ENCODE measurements around the gene PRRC2A. TPM values are rescaled to one million over a fixed set of nuclear protein-coding genes. Genes with fewer than 3 reads are reported as not detected.

Gene PRRC2A
- total RNA-seq, 1 experiment from 2014 or later = 123 TPM

DNA sequence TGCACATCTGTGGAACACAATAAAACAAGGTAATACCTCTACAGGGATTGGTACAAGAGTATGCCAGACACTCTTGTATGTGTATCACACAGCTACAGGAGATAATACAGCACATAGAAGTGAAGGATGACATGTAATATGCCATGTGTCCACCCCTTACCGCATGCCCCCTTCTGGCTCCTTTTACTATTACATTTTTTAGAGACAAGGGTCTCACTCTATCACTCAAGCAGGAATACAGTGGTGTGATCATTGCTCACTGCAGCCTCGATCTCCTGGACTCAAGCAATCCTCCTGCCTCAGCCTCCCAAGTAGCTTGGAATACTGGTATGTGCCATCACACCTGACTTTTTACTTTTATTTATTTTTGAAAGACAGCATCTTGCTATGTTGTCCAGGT lies 23.5 kb upstream of the PRRC2A start:
- Histone ChIP-seq H3F3A (ENCODE audit: low read length, unreplicated experiment) (no peaks in the 10 kb centered on the region), H3K27ac (ENCODE audit: low read length) (no peak overlapping the region), H3K4me2 (ENCODE audit: low read length) (no peak overlapping the region), H3K9ac (ENCODE audit: low read length) (no peak overlapping the region), H3K4me3 (ENCODE audit: low read length) (no peak overlapping the region), H3K27me3 (ENCODE audit: low read length) (no peaks in the 10 kb centered on the region), H3K79me2 (ENCODE audit: low read length) (no peaks in the 10 kb centered on the region), H3K36me3 (ENCODE audit: low read depth, low read length) (no peaks in the 10 kb centered on the region), H3K9me3 (ENCODE audit: low read length) (no peaks in the 10 kb centered on the region), H3K4me1 (ENCODE audit: insufficient read depth, low read length) (no peaks in the 10 kb centered on the region), H2AFZ (ENCODE audit: low read length) (no peak overlapping the region), H4K20me1 (ENCODE audit: low read length) (no peaks in the 10 kb centered on the region), H3K9me2 (replicated peaks; ENCODE audit: low read length) (no peaks in the 10 kb centered on the region)
- no peak for TF ChIP-seq EZH2phosphoT487 (IDR thresholded peaks at IDR 0.05; ENCODE audit: borderline replicate concordance, low read length)
- TF ChIP-seq, protein P1, sequence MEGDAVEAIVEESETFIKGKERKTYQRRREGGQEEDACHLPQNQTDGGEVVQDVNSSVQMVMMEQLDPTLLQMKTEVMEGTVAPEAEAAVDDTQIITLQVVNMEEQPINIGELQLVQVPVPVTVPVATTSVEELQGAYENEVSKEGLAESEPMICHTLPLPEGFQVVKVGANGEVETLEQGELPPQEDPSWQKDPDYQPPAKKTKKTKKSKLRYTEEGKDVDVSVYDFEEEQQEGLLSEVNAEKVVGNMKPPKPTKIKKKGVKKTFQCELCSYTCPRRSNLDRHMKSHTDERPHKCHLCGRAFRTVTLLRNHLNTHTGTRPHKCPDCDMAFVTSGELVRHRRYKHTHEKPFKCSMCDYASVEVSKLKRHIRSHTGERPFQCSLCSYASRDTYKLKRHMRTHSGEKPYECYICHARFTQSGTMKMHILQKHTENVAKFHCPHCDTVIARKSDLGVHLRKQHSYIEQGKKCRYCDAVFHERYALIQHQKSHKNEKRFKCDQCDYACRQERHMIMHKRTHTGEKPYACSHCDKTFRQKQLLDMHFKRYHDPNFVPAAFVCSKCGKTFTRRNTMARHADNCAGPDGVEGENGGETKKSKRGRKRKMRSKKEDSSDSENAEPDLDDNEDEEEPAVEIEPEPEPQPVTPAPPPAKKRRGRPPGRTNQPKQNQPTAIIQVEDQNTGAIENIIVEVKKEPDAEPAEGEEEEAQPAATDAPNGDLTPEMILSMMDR (conservative IDR thresholded peaks at IDR 0.05; ENCODE audit: low read depth, low read length) = peak; percentile 61
- DNase-seq (peak; percentile 58), ATAC-seq (peak; percentile 76)
- intact Hi-C loops (cut with micrococcal nuclease) = no loop called here
- POLR2A ChIA-PET (ENCODE audit: unreplicated experiment) = no interaction called here
- CTCF ChIA-PET = interaction anchor here (0.7 to 3.5 kb wide), 3 partner anchors 16 to 46 kb away, joined by 3 to 37 read pairs (median 4); no protein-coding TSS in a partner anchor
- no TSS peak for BruUV-seq (replicated peaks)

DNA sequence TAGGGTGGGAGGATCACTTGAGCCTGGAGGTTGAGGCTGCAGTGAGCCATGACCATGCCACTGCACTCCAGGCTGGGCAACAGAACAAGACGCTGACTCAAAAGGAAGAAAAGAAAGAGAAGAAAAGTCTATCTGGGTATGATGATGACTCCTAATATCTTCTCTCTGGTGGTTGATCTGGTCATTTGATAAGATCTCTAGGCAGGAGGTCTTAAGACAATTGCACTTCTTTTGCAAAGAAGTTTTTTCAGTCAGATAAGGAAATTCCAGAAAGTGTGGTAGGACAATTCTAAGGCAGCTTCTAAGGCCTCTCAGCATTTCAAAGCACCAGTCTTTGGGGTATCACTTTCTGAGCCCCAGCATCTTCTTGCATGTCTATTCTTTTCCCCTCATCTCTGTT lies 13.2 kb upstream of the PRRC2A start:
- H2AFZ ChIP-seq (ENCODE audit: low read length) = no peak overlapping the region
- no peaks in the 10 kb centered on the region for H3K4me1 ChIP-seq (ENCODE audit: insufficient read depth, low read length)
- ATAC-seq = no peak
- no peaks in the 10 kb centered on the region for H3K9me2 ChIP-seq (replicated peaks; ENCODE audit: low read length)
- no peaks in the 10 kb centered on the region for H3K36me3 ChIP-seq (ENCODE audit: low read depth, low read length)
- intact Hi-C loops (cut with micrococcal nuclease) = no loop called here
- no peaks in the 10 kb centered on the region for H3K9me3 ChIP-seq (ENCODE audit: low read length)
- ChIA-PET CTCF (no interaction called here), POLR2A (ENCODE audit: unreplicated experiment) (no interaction called here)
- no peak overlapping the region for H3K27ac ChIP-seq (ENCODE audit: low read length)
- no peaks in the 10 kb centered on the region for H3F3A ChIP-seq (ENCODE audit: low read length, unreplicated experiment)
- no peaks in the 10 kb centered on the region for H4K20me1 ChIP-seq (ENCODE audit: low read length)
- no peaks in the 10 kb centered on the region for H3K79me2 ChIP-seq (ENCODE audit: low read length)
- H3K27me3 ChIP-seq (ENCODE audit: low read length) = no peaks in the 10 kb centered on the region
- DNase-seq = no peak
- H3K4me3 ChIP-seq (ENCODE audit: low read length) = no peak overlapping the region
- no peak overlapping the region for H3K9ac ChIP-seq (ENCODE audit: low read length)
- TF ChIP-seq, protein P1 (conservative IDR thresholded peaks at IDR 0.05; ENCODE audit: low read depth, low read length) = no peak
- TF ChIP-seq EZH2phosphoT487 (IDR thresholded peaks at IDR 0.05; ENCODE audit: borderline replicate concordance, low read length) (no peak), EZH2 (IDR thresholded peaks at IDR 0.05; ENCODE audit: low read length, unreplicated experiment) (no peak)
- BruUV-seq (replicated peaks) = no TSS peak
- H3K4me2 ChIP-seq (ENCODE audit: low read length) = no peak overlapping the region

DNA sequence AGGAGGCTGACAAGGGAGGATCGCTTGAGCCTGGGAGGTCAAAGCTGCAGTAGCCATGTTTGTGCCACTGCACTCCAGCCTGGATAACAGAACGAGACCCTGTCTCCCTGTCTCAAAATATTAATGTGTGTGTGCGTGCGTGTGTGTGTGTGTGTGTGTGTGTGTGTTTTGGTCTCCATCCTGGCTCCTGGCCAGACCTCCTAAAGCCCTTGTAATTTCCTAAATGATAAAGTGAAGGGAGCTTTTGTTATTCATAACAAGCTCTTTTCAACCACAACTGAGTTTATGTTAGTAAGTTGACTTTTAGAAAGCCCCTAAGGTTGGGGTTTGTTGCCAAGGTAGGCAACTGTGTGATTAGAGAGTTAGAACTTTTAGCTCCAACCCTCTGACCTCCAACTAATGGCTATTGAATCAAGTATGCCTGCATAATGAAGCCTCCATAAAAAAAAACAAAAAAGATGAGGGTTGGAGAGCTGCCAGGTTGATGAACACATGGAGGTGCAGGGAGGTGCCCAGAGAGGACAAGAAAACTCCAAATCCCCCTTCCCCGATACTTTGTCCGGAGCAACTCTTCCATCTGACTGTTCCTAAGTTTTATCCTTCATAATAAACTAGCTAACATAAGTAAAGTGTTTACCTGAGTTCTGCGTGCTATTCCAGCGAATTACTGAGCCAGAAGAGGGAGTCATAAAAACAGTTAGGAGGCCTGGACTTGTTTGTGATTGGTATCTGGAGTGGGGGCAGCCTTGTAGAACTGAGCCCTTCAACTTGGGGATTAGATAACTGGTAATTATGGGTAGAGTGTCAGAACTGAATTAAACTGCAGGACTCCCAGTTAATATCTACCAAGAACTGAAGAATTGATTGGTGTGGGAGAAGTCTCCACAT lies 10.8 kb upstream of the PRRC2A start:
- no peak overlapping the region for H2AFZ ChIP-seq (ENCODE audit: low read length)
- no TSS peak for BruUV-seq (replicated peaks)
- no peaks in the 10 kb centered on the region for H3K79me2 ChIP-seq (ENCODE audit: low read length)
- ChIA-PET POLR2A (ENCODE audit: unreplicated experiment) (no interaction called here), CTCF (interaction anchor here (0.6 kb wide), 1 partner anchor 64 kb away, joined by 3 read pairs; the partner anchor contains the start of gene ATP6V1G2)
- H3K27ac ChIP-seq (ENCODE audit: low read length) = no peak overlapping the region
- H4K20me1 ChIP-seq (ENCODE audit: low read length) = no peaks in the 10 kb centered on the region
- H3K4me1 ChIP-seq (ENCODE audit: insufficient read depth, low read length) = no peaks in the 10 kb centered on the region
- H3K9ac ChIP-seq (ENCODE audit: low read length) = no peak overlapping the region
- H3K4me2 ChIP-seq (ENCODE audit: low read length) = no peak overlapping the region
- H3K9me3 ChIP-seq (ENCODE audit: low read length) = no peaks in the 10 kb centered on the region
- no peak overlapping the region for H3K4me3 ChIP-seq (ENCODE audit: low read length)
- intact Hi-C loops (cut with micrococcal nuclease) = no loop called here
- no peaks in the 10 kb centered on the region for H3K36me3 ChIP-seq (ENCODE audit: low read depth, low read length)
- no peaks in the 10 kb centered on the region for H3K9me2 ChIP-seq (replicated peaks; ENCODE audit: low read length)
- DNase-seq (no peak), ATAC-seq (no peak)
- TF ChIP-seq EZH2 (IDR thresholded peaks at IDR 0.05; ENCODE audit: low read length, unreplicated experiment) (no peak), EZH2phosphoT487 (IDR thresholded peaks at IDR 0.05; ENCODE audit: borderline replicate concordance, low read length) (no peak)
- TF ChIP-seq, protein P1 (conservative IDR thresholded peaks at IDR 0.05; ENCODE audit: low read depth, low read length) = no peak
- H3F3A ChIP-seq (ENCODE audit: low read length, unreplicated experiment) = no peaks in the 10 kb centered on the region
- no peaks in the 10 kb centered on the region for H3K27me3 ChIP-seq (ENCODE audit: low read length)

Data from PC-3 (cell line).